ENCODE results near the gene TNFRSF1A. TPM values are rescaled to one million over a fixed set of nuclear protein-coding genes. Genes with fewer than 3 reads are reported as not detected.

Gene TNFRSF1A
- total RNA-seq, 2 experiments from 2014 or later = 16.3 to 19.2 TPM

- Histone ChIP-seq H3K27me3 (ENCODE audit: control insufficient read depth in 1 of 2, insufficient read depth in 2 of 2, low read length in 2 of 2) (no peaks in the 10 kb centered on the region), H3K9me3 (ENCODE audit: control insufficient read depth in 1 of 2, insufficient read depth in 1 of 2, low read length in 2 of 2) (no peaks in the 10 kb centered on the region), H3K36me3 (ENCODE audit: insufficient read depth, low read length) (no peaks in the 10 kb centered on the region), H3K4me3 (ENCODE audit: low read length) (no peak overlapping the region), H3K4me1 (ENCODE audit: insufficient read depth, low read length) (no peaks in the 10 kb centered on the region), H3K27ac (ENCODE audit: low read depth in 1 of 2, low read length in 2 of 2) (no peak overlapping the region)
- TF ChIP-seq CTCF (IDR thresholded peaks at IDR 0.05) = no peak
- Mint-ChIP-seq H3K36me3 (ENCODE audit: low read depth) (no peaks in the 10 kb centered on the region), H3K4me1 (ENCODE audit: low read depth) (no peaks in the 10 kb centered on the region), H3K4me3 (no peak overlapping the region), H3K27me3 (peaks cover 12% of the 10 kb centered on the region), H3K9me3 (no peaks in the 10 kb centered on the region), H3K27ac (no peak overlapping the region)
- POLR2A ChIA-PET = no interaction called here
- DNase-seq (no peak), ATAC-seq (ENCODE audit: poor library complexity) (no peak)
- CTCF ChIA-PET = no interaction called here
- intact Hi-C loops (cut with DNase I, micrococcal nuclease) = no loop called here
Observed at GRCh38 chr12:6301721-6302120, 40.2 kb downstream of the TNFRSF1A start.

GRCh38 chr12:6297170-6297569, 44.7 kb downstream of the TNFRSF1A start:
- Mint-ChIP-seq H3K27ac (no peak overlapping the region), H3K4me3 (no peak overlapping the region), H3K9me3 (no peaks in the 10 kb centered on the region), H3K36me3 (ENCODE audit: low read depth) (no peaks in the 10 kb centered on the region), H3K27me3 (peaks cover 12% of the 10 kb centered on the region), H3K4me1 (ENCODE audit: low read depth) (no peaks in the 10 kb centered on the region)
- Histone ChIP-seq H3K36me3 (ENCODE audit: insufficient read depth, low read length) (no peaks in the 10 kb centered on the region), H3K4me1 (ENCODE audit: insufficient read depth, low read length) (peaks cover 3% of the 10 kb centered on the region), H3K4me3 (ENCODE audit: low read length) (no peak overlapping the region), H3K27ac (ENCODE audit: low read depth in 1 of 2, low read length in 2 of 2) (no peak overlapping the region), H3K27me3 (ENCODE audit: control insufficient read depth in 1 of 2, insufficient read depth in 2 of 2, low read length in 2 of 2) (no peaks in the 10 kb centered on the region), H3K9me3 (ENCODE audit: control insufficient read depth in 1 of 2, insufficient read depth in 1 of 2, low read length in 2 of 2) (no peaks in the 10 kb centered on the region)
- no peak for TF ChIP-seq CTCF (IDR thresholded peaks at IDR 0.05)
- ChIA-PET CTCF (no interaction called here), POLR2A (no interaction called here)
- ATAC-seq (ENCODE audit: poor library complexity) (no peak), DNase-seq (no peak)
- intact Hi-C loops (cut with DNase I, micrococcal nuclease) = no loop called here

- Histone ChIP-seq H3K36me3 (ENCODE audit: insufficient read depth, low read length) (no peaks in the 10 kb centered on the region), H3K4me3 (ENCODE audit: low read length) (no peak overlapping the region), H3K4me1 (ENCODE audit: insufficient read depth, low read length) (peaks cover 3% of the 10 kb centered on the region), H3K27ac (ENCODE audit: low read depth in 1 of 2, low read length in 2 of 2) (no peak overlapping the region), H3K9me3 (ENCODE audit: control insufficient read depth in 1 of 2, insufficient read depth in 1 of 2, low read length in 2 of 2) (no peaks in the 10 kb centered on the region), H3K27me3 (ENCODE audit: control insufficient read depth in 1 of 2, insufficient read depth in 2 of 2, low read length in 2 of 2) (no peaks in the 10 kb centered on the region)
- Mint-ChIP-seq H3K9me3 (no peaks in the 10 kb centered on the region), H3K4me3 (no peak overlapping the region), H3K36me3 (ENCODE audit: low read depth) (no peaks in the 10 kb centered on the region), H3K27ac (no peak overlapping the region), H3K4me1 (ENCODE audit: low read depth) (no peaks in the 10 kb centered on the region), H3K27me3 (peaks cover 12% of the 10 kb centered on the region)
- intact Hi-C loops (cut with DNase I, micrococcal nuclease) = no loop called here
- DNase-seq (no peak), ATAC-seq (ENCODE audit: poor library complexity) (no peak)
- no peak for TF ChIP-seq CTCF (IDR thresholded peaks at IDR 0.05)
- ChIA-PET CTCF (no interaction called here), POLR2A (interaction anchor here (0.5 kb wide), 1 partner anchor 244 kb away, joined by 3 read pairs; no protein-coding TSS in a partner anchor)
Observed at GRCh38 chr12:6295094-6295811, 46.6 kb downstream of the TNFRSF1A start.
